ENCODE results near the gene LETMD1. TPM values are rescaled to one million over a fixed set of nuclear protein-coding genes. Genes with fewer than 3 reads are reported as not detected.

Gene LETMD1
- total RNA-seq, 4 donors from 2014 or later = 38.5 to 93.2 (median 72.3) TPM

GRCh38 chr12:51005030-51005429 is 43.1 kb upstream of the LETMD1 start:
- peak overlapping the region; percentile 16 for H3K27ac ChIP-seq
- no peaks in the 10 kb centered on the region for H3K27me3 ChIP-seq
- H3K36me3 ChIP-seq = peaks cover 70% of the 10 kb centered on the region
- WGBS = 89% methylated on average over 3 of the region's 3 CpGs
- H3K4me3 ChIP-seq = no peak overlapping the region
- peaks cover 5% of the 10 kb centered on the region for H3K4me1 ChIP-seq
- H3K9me3 ChIP-seq = no peaks in the 10 kb centered on the region
- DNase-seq (ENCODE audit: low spot score in 2 of 2) = no peak
- TF ChIP-seq EP300 (IDR thresholded peaks at IDR 0.05) = no peak
- TF ChIP-seq POLR2A (IDR thresholded peaks at IDR 0.05) = no peak
- TF ChIP-seq POLR2AphosphoS5 (IDR thresholded peaks at IDR 0.05) = no peak
- TF ChIP-seq, protein P1, sequence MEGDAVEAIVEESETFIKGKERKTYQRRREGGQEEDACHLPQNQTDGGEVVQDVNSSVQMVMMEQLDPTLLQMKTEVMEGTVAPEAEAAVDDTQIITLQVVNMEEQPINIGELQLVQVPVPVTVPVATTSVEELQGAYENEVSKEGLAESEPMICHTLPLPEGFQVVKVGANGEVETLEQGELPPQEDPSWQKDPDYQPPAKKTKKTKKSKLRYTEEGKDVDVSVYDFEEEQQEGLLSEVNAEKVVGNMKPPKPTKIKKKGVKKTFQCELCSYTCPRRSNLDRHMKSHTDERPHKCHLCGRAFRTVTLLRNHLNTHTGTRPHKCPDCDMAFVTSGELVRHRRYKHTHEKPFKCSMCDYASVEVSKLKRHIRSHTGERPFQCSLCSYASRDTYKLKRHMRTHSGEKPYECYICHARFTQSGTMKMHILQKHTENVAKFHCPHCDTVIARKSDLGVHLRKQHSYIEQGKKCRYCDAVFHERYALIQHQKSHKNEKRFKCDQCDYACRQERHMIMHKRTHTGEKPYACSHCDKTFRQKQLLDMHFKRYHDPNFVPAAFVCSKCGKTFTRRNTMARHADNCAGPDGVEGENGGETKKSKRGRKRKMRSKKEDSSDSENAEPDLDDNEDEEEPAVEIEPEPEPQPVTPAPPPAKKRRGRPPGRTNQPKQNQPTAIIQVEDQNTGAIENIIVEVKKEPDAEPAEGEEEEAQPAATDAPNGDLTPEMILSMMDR (IDR thresholded peaks at IDR 0.05) = no peak

- Histone ChIP-seq H3K9me3 (no peaks in the 10 kb centered on the region), H3K36me3 (peaks cover 64% of the 10 kb centered on the region), H3K27me3 (no peaks in the 10 kb centered on the region), H3K4me3 (no peak overlapping the region), H3K4me1 (peaks cover 5% of the 10 kb centered on the region), H3K27ac (peak overlapping the region; percentile 16)
- WGBS = 75% methylated on average over 3 of the region's 3 CpGs
- no peak for DNase-seq (ENCODE audit: low spot score in 2 of 2)
- TF ChIP-seq, protein P1 (IDR thresholded peaks at IDR 0.05) = no peak
- TF ChIP-seq POLR2AphosphoS5 (IDR thresholded peaks at IDR 0.05) (no peak), EP300 (IDR thresholded peaks at IDR 0.05) (no peak), POLR2A (IDR thresholded peaks at IDR 0.05) (no peak)
Observed at GRCh38 chr12:51005671-51006070, 42.5 kb upstream of the LETMD1 start.

GRCh38 chr12:51008329-51009055 is 39.6 kb upstream of the LETMD1 start:
- peaks cover 23% of the 10 kb centered on the region for H3K4me1 ChIP-seq
- peak overlapping the region; percentile 15 for H3K4me3 ChIP-seq
- WGBS = 96% methylated on average over 1 of the region's 1 CpG

DNA sequence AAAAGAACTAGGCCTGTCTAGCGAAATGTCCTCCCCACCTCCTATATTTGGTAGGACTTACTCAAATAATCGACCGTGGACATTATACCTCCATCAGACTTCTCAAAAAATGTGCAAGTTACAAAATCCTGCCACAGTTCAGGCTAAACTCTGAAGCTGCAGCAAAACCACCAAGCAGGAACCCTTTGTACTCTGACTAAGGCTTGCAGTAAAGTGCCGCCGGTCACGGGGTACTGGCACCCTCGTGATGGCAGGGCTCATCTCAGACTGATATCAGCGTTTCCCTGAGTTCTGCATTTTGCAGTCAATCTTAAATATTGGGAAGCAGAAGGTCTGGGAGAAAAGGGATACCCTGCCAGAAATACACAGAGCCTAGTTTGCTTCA is 39.1 kb upstream of the LETMD1 start:
- DNase-seq (ENCODE audit: low spot score in 2 of 2) = peak in 1 of 2 donors; percentile 79
- WGBS = 83% methylated on average over 8 of the region's 8 CpGs
- H3K4me3 ChIP-seq = peak overlapping the region; percentile 15
- no peaks in the 10 kb centered on the region for H3K27me3 ChIP-seq
- H3K27ac ChIP-seq = peak overlapping the region; percentile 33
- H3K9me3 ChIP-seq = no peaks in the 10 kb centered on the region
- H3K36me3 ChIP-seq = peaks cover 38% of the 10 kb centered on the region
- TF ChIP-seq POLR2AphosphoS5 (IDR thresholded peaks at IDR 0.05) (peak in 1 of 3 donors; percentile 22), EP300 (IDR thresholded peaks at IDR 0.05) (no peak)
- TF ChIP-seq, protein P1 (IDR thresholded peaks at IDR 0.05) = no peak
- peaks cover 28% of the 10 kb centered on the region for H3K4me1 ChIP-seq

More at GRCh38 chr12:51008329-51009055, 39.6 kb upstream of the LETMD1 start:
- TF ChIP-seq POLR2A (IDR thresholded peaks at IDR 0.05) (no peak), POLR2AphosphoS5 (IDR thresholded peaks at IDR 0.05) (no peak), EP300 (IDR thresholded peaks at IDR 0.05) (no peak)
- TF ChIP-seq, protein P1 (IDR thresholded peaks at IDR 0.05) = no peak
- Histone ChIP-seq H3K27me3 (no peaks in the 10 kb centered on the region), H3K9me3 (no peaks in the 10 kb centered on the region), H3K27ac (peak overlapping the region; percentile 33), H3K36me3 (peaks cover 43% of the 10 kb centered on the region)
- DNase-seq (ENCODE audit: low spot score in 2 of 2) = no peak

- H3K27ac ChIP-seq = no peak overlapping the region
- H3K9me3 ChIP-seq = no peaks in the 10 kb centered on the region
- 44% methylated on average over 4 of the region's 4 CpGs for WGBS
- peaks cover 14% of the 10 kb centered on the region for H3K36me3 ChIP-seq
- H3K4me1 ChIP-seq = peaks cover 28% of the 10 kb centered on the region
- no peaks in the 10 kb centered on the region for H3K27me3 ChIP-seq
- no peak overlapping the region for H3K4me3 ChIP-seq
- no peak for DNase-seq (ENCODE audit: low spot score in 2 of 2)
- TF ChIP-seq EP300 (IDR thresholded peaks at IDR 0.05) (no peak), POLR2A (IDR thresholded peaks at IDR 0.05) (no peak), POLR2AphosphoS5 (IDR thresholded peaks at IDR 0.05) (no peak)
- TF ChIP-seq, protein P1 (IDR thresholded peaks at IDR 0.05) = no peak
Observed at GRCh38 chr12:51011955-51012354, 36.2 kb upstream of the LETMD1 start.
